CD4-positive, alpha-beta T cell treated with Interleukin-1 beta for 1 hour (primary cell): ENCODE measurements around the gene LBH.
A peak's percentile ranks its signal among the peaks of the same experiment; 100 is the strongest.

ENCODE experiments used
- DNase-seq, 2 donors: peaks; one replicate each; pipeline ENCODE4 v3.0.0-alpha.2; 2020 to 2022

Gene LBH

GRCh38 chr2:30231212-30231995 is at the start of gene LBH:
Gene LBH, plus strand, starts transcription at chr2:30231534. Its CDS starts 205 bp downstream, at chr2:30231739.
- DNase-seq = peak; percentile 93 to 94

DNA sequence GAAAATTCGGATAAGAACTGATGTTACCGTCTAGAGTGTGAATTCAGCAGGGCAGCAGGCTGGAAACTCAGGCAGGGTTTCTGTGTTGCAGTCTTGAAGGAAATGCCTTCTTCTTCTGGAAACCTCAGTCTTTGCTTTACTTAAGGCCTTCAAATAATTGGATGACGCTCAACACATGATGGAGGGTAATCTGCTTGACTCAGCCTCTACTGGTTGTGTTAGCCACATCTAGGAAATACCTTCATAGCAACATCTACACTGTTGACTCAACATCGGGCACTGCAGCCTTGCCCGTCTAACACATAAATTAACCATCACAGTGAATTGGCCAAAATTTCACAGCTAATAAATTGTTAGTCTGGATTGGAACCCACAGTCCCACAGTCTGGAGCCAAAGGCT is 47.3 kb upstream of the LBH start:
- DNase-seq = no peak

GRCh38 chr2:30185178-30185577 is 46.2 kb upstream of the LBH start:
- no peak for DNase-seq

DNA sequence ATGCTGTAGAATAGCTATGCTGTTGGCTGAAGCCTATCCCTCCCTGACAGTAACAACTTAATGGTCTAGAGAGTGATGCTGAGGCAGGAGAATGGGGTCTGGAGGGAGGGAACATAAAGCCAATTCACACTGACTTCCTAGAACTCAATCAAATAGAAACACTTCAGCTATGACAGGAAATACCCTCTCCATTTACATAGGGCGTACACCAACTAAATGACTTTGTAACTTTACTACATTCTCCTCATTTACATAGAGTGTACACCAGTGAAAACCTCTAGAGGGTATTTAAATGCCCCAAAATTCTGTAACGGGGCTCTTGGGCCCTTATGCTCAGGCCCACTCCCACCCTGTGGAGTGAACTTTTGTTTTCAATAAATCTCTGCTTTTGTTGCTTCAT is 43.0 kb upstream of the LBH start:
- no peak for DNase-seq

DNA sequence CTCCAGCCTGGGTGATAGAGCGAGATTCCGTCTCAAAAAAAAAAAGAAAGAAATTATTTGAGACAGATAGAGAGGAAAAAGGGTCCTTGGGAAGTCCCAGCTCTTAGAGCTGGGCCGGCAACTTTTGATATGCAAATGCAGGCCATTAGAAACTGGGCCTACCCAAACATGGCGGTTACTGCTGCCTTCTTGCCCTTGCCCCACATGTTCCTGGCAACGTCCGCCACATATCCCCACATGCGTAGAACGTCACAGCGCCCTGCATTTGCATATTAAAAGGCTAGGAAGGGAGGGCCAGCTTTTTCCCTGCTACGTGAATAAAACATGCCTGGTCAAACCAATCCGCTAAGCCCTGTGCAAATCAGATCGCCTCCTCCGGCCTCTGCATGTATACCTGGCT is 40.7 kb upstream of the LBH start:
- no peak for DNase-seq

GRCh38 chr2:30191107-30191506 is 40.2 kb upstream of the LBH start:
- DNase-seq = no peak

- DNase-seq = no peak
These were observed 39.5 kb upstream of the LBH start for GRCh38 chr2:30191819-30192271.

- no peak for DNase-seq
These were observed 39.0 kb upstream of the LBH start for GRCh38 chr2:30192314-30192713.

GRCh38 chr2:30193104-30193681 is 38.1 kb upstream of the LBH start:
- DNase-seq = no peak

- DNase-seq = no peak
These were observed 36.9 kb upstream of the LBH start for GRCh38 chr2:30194421-30194820.

GRCh38 chr2:30195016-30195415 is 36.3 kb upstream of the LBH start:
- DNase-seq = no peak

GRCh38 chr2:30197570-30198192 is 33.7 kb upstream of the LBH start:
- no peak for DNase-seq

GRCh38 chr2:30201990-30202389 is 29.3 kb upstream of the LBH start:
- DNase-seq = no peak

GRCh38 chr2:30203156-30203555 is 28.2 kb upstream of the LBH start:
- no peak for DNase-seq

GRCh38 chr2:30204281-30204680 is 27.1 kb upstream of the LBH start:
- DNase-seq = no peak

GRCh38 chr2:30205456-30205855 is 25.9 kb upstream of the LBH start:
- no peak for DNase-seq

DNA sequence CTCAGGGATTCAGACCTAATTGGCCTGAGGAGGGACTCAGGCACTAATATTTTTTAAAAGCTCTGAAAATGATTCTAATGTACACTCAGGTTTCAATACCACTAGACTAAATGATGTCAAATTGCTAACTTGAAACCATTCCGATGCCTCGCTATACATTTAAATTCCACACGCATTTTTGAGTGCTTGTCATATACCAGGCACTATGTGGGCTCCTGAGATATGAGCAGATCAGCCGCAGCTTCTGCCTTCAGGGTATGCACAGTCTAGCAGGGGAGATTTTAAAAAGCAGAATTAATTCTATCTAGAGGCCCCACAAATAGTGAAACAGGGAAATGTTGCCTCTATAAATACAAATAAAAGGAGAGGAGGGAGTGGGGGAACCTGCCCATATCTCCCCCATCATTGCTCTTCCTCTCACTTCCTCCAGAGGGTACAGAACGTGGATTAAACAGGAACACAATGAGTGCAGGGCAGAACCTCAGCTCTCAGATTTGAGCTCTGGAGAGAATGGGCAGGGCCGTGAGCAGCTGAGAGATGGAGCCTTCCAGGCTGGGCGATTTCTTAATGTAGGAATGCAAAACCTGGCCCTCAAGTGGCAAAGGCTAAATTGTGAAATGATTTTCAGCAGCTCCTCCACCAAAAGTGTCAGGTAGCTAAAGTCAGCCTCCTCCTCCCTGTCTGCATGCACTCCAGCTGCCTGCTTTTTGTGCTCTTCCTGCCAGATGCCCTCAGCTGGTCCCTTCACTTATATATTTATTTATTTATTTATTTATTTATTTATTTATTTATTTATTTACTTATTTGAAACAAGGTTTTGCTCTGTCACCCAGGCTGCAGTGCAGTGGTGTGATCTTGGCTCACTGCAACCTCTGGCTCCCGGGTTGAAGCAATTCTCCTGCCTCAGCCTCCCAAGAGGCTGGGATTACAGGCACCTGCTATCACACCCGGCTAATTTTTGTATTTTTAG is 24.6 kb upstream of the LBH start:
- no peak for DNase-seq

- peak; percentile 46 to 54 for DNase-seq
These were observed 22.9 kb upstream of the LBH start for GRCh38 chr2:30208453-30208852.

GRCh38 chr2:30209227-30209626 is 22.1 kb upstream of the LBH start:
- DNase-seq = no peak

- DNase-seq = no peak
These were observed 18.0 kb upstream of the LBH start for GRCh38 chr2:30213326-30213725.

DNA sequence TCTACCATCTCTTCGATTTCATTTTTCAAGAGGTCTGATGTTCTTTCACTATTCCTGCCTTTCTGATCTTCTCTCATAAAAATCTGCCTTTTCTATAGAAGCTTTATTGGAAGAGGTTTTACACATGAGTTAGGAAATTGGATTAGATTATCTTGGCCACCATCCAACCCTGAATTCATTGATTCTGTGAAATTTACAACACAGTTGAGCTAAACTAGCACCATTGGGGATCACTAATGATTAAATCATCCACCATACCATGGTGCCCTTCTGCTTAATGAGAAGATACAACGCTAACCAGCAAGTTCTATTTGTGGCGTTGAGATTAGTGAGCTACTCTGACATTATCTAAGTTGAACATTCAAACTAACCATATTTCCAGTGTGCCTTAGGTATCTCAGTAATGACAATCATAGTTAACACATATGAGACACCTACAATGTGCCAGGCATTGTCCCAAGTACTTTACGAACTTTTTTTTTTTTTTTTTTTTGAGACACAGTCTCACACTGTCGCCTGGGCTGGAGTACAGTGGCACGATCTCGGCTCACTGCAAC is 17.3 kb upstream of the LBH start:
- no peak for DNase-seq

- DNase-seq = no peak
These were observed 15.2 kb upstream of the LBH start for GRCh38 chr2:30216157-30216556.
